Measurements from ENCODE around the gene SWAP70.

- TF ChIP-seq TAF1 (IDR thresholded peaks at IDR 0.05; ENCODE audit: low read depth), result no peak
- no peak for TF ChIP-seq EP300 (IDR thresholded peaks at IDR 0.05; ENCODE audit: borderline replicate concordance)
- no peak for TF ChIP-seq CEBPB (IDR thresholded peaks at IDR 0.05)
- TF ChIP-seq FOXM1 (IDR thresholded peaks at IDR 0.05; ENCODE audit: borderline replicate concordance, low read depth), result no peak
- TF ChIP-seq YY1 (IDR thresholded peaks at IDR 0.05; ENCODE audit: low read depth), result no peak
- no peak for TF ChIP-seq REST (IDR thresholded peaks at IDR 0.05; ENCODE audit: low read depth)
- no peak for TF ChIP-seq MAX (IDR thresholded peaks at IDR 0.05)
- no peak for TF ChIP-seq CREB1 (IDR thresholded peaks at IDR 0.05; ENCODE audit: low read depth)
- TF ChIP-seq EGR1 (IDR thresholded peaks at IDR 0.05), result no peak
- TF ChIP-seq NFIC (IDR thresholded peaks at IDR 0.05), result no peak
- no peak for TF ChIP-seq RAD21 (IDR thresholded peaks at IDR 0.05; ENCODE audit: low read depth)
- TF ChIP-seq ZBTB7A (IDR thresholded peaks at IDR 0.05; ENCODE audit: low read depth), result no peak
These were observed 58.1 kb downstream of the SWAP70 start for GRCh38 chr11:9722023-9722422.

Data from Ishikawa (cell line).